GM19035 (cell line): Measurements from ENCODE around the gene SPPL3.

Experiments
- ATAC-seq: cut with Tn5 transposase; IDR thresholded peaks from one replicate; pipeline ENCODE4 v1.9.1; 2021; ENCODE audit not compliant: unreplicated experiment

SPPL3 gene

DNA sequence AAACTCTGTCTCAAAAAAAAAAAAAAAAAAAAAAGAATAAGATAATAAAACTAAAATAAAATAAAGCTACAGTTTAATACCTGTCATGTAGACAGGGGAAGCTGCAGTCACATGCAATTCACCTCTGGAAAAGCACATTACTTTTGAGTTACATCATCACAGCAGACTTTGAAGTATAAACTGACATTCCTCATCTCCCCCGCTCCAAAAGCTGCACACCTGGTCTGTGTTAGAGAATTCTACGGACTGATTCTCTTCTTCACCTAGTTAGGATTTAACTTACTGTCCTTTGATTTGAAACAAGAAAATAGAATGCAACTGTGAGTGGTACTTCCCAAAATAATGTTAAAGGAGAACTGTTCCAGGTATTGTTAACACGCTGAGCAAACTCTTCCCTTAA lies 25.1 kb downstream of the SPPL3 start:
- no peak for ATAC-seq

DNA sequence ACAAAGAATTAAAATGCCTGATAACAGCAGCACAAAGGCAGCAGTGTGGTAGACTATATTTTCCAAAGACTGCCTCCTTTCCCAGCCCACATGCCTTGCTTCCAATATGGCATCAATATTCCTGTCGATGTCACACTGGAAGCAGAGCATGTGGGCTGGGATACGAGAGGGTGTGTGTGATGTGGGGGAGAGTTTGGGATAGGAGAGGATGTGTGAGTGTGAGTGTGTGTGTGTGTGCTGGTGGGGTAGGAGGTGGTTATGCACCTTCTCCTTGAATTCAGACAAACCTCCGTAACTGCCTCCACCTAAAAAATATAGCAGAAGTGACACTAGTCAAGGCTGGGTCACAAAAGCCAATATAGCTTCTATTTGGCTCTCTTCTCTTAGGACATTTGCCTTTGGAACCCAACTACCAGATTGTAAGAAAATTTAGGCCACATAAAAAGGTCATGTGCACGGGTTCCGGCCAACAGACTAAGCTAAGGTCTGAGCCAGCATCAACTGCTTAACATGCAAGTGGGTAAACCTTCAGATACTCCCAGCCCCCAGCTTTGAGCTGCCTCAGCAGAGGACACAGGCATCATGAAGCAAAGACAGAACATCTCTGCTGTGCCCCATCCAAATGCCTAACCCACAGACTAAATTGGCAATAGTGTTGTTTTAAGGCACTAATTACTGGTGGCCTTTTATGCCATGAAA lies 29.5 kb downstream of the SPPL3 start:
- ATAC-seq: no peak

DNA sequence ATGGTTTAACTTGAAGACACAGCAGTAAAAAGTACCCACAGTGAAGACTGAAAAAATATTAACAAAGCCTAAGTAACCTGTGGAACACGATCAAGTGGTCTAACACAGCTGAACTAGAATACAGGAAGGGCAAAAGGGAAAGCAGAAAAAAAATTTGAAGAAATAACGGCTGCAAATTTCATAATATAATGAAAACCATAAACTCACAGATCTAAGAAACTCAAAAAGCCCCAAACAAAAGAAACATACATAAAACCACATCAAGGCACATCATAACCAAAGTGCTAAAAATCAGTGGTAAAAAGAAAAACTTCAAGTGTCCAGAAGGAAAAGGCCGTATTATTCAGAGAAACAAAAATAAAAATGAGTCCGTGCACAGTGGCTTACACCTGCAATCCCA lies 30.9 kb downstream of the SPPL3 start:
- ATAC-seq: no peak

DNA sequence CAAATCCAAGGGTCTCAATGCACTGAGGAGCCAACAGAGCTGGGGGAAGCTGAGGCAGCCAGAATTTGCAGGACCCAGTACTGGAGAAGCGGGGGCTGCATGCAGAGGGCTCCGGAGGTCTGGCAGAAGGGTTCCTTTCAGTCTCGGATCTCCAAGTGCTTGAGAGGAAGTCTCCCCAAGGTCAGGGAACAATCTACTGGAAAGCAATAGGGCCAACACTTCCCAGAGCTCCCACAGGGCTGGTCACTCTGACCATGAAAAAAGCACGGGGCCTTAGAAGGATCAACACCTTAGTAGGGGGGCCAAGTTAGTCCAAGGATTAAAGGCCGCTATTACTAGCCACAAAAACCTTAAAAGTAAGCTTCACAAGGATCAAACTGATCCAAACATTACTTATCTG lies 31.7 kb downstream of the SPPL3 start:
- no peak for ATAC-seq

DNA sequence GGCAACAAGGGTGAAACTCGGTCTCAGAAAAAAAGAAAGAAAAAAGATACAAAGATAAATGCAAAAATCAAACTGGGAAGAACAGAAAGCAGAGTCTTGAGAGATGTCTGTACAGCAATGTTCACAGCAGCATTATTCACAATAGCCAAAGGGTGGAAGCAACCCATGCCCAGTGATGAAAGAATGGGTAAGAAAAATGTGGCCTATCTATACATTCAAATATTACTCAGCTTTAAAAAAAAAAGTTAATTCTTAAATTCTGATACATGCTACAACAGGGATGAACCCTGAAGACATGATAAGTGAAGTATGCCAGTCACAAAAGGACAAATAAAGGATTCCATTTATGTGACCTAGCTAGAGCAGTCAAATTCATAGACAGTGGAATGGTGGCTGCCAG lies 33.7 kb downstream of the SPPL3 start:
- no peak for ATAC-seq

DNA sequence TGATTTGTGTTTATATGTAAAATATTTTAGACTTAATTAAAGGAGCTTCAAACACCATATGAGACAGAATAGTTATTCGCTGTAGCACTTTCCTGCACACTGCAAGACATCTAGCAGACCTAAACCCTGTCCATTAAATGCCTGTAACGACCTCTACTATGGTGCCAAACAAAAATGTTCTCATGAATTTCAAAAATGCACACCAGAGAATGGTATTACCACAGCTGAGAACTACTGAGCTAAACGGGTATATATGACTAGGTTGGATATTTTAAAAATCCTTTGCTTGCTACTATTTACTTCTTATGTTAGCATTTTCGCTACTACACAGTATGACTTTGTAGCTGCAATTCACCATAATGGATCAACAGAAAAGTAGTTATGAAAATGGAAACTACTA lies 34.8 kb downstream of the SPPL3 start:
- no peak for ATAC-seq

DNA sequence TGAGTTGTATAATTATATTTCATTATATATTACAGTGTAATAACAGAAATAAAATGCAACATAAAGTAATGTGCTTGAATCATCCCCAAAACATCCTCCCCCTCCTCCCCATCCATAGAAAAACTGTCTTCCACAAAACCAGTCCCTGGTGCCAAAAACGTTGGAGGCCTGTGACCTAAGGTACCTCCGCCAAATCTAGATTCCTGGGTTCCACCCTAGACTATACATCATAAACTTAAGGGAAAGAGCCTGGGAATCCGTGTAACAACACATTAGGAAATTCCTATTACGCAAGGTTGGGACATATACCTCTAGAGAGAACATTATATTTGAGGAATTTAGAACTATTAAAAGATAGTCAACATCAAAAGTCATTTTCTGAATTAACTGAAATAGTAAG lies 38.0 kb downstream of the SPPL3 start:
- ATAC-seq: no peak

DNA sequence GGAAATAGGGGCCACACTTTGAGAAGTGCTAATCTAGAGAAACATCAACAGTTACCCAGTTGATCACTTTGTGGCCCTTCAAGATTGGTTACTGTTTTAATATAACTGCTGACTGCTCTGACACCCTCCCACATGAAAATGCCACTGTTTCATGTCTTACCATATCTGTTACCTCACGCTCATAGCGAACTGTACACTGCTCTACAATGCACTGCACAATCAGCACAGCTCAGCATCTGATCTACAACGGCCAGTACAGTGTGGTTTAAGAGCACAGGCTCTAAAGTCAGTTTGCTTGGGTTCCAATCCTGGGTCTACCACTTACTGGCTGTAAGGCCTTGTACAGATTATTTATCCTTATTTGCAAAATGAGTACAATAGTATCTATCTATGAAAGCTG lies 39.1 kb downstream of the SPPL3 start:
- ATAC-seq: no peak

DNA sequence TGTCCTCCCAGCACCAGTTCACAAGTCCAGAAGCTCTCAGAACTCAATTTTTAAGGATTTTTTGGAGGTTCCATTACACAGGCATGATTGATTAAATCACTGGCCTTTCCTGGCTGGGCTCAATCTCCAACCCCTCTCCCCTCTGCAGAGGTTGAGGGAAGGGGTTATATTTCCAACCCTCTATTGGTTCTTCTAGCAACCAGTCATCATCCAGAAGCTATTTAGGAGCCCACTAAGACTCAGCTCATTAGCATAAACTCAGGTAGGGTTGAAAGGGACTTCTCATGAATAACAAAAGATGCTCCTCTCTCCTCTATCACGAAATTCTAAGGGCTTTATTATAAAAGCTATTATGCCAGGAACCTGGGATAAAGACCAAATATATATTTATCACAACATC lies 41.5 kb downstream of the SPPL3 start:
- ATAC-seq: no peak

DNA sequence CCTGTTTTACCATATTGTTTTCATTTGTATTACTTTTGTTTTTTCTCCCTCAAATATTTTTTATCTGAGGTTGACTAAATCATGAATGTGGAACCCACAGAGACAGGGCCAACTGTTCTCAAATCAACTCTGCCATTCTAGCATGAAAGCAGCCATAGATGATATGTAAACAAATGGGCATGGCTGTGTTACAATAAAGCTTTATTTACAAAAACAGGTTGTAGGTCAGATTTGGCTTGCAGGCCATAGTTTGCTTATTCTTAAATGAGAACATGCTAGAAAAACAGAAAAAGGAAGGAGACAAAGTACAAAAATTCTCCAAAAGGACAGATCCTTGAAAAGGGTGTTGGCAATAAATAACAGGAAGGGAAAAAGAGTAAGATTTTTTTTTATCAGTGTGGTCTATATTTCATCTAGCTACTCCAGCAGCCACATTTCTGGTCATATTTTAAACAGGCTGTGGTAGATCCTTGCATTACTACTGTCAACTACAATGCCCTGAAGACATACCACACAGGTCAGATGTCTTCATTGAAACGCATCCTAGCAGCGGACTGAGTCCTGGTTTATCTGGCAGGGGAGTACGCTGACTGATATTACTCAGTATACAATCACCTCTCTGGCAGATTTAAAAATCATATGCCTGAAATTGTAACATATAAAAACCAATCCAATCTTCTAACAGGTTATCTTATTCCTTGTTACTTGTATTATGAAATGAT lies 42.9 kb downstream of the SPPL3 start:
- ATAC-seq: no peak

DNA sequence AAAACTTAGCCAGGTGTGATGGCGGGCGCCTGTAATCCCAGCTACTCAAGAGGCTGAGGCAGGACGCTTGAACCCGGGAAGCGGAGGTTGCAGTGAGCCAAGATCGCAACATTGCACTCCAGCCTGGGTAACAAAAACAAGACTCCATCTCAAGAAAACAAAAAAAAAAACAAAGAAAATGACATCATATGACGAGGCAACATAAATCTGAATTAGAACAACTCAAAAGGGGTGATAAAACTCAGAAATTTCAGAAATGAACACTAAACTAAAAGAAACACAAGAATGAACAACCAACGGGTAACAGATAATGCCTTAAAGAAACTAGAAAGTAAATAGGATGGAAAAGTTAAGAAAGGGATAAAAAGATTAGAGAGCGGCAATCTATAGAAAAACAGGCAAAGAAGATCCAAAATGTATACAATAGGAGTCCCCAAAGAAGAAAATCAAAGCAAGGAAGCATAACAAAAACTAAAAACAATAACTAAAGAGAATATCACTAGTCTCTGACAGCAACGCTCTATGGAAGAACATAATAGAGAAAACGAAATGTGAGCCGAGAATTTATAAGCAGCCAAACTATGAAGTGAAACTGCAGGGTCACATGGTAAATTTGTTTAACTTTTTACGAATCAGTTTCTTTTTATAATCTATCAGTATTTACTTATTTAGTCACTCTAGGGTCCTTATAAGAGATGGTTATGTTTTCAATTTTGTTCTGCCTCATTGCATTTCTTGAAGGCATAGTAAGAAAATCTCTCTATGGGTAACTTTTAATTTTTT lies 45.7 kb downstream of the SPPL3 start:
- ATAC-seq: no peak

DNA sequence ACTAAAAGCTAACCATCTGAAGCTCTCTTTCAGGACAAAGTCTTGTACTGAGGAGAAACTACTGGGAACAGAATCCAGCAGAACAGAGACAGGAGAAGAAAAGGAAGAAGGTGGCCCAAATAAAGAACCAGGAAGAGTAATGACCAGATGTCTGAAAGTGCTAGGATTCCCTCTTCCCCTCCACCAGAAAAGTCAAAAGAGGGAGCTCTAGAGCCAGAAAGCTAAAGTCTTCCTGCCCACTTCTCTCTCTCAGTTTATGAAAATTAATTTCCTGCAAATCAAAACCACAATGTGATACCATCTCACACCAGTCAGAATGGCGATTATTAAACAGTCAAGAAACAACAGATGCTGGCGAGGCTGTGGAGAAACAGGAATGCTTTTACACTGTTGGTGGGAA lies 47.2 kb downstream of the SPPL3 start:
- ATAC-seq: no peak

DNA sequence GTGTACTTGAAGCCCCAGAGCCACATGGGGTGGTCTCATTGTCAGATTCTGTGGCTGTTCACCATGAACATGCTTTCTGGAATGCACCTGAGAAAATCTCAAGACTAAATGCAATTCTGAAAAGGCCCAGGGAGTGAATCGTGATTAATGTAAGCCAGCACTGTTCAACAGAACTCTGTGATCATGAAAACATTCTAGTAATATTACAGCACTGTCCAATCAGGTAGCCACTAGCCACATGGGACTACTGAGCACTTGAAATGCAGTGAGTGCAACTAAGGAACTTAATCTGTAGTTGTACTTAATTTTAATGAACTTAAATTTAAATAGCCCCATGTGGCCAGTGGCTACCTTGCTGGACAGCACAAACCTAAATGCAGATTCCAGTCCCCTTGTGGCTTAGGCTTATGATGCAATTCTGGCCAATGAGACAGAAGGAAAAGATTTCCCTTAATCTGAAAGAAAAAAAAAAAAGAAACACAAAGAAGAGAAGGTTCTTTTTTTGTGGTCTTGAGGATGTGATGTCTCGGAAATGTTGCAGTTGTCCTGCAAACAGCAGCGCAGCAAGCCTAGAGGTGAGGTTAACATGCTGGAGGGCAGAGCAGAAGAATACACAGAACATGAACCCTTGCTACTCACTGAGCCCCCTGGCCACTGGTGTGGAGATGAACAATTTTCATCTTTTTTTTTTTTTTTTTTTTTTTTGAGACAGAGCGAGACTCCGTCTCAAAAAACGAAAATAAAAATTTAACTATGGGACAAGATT lies 48.2 kb downstream of the SPPL3 start:
- no peak for ATAC-seq

DNA sequence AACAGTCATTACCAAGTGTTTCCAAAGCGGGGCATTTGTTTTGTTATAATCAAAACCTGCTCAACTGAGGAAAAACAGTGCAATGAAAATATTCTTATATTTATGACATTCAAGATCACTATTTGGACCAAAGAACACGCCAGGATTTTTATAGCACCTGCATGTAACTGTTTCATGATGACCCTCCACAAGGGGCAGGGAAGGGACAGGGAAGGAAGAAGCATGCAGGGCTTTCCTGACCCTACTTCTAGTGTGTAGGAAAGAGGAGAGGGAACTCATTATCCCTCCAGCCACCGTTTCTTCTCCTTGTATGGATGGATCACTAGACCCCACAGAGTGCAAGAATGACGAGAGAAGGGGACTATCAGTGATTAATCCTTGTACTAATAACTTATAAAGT lies 49.4 kb downstream of the SPPL3 start:
- no peak for ATAC-seq

DNA sequence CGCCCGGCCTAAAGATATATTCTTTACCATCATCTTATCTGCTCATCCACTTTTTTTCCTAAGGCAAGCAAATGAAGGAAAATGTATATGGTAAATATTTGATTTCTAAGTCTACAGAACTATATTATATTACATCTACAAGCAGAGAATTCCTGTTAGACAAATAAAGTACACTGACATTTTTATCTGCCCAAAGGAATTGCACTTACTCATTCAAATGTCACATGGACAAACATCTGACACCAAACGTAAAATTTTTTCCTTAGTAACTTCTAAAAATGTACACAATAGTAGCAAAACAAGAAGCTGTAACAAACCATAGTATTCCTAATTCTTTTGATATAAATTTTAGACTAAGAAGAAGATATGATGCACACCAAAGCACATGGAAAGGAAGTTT lies 51.0 kb downstream of the SPPL3 start:
- no peak for ATAC-seq

DNA sequence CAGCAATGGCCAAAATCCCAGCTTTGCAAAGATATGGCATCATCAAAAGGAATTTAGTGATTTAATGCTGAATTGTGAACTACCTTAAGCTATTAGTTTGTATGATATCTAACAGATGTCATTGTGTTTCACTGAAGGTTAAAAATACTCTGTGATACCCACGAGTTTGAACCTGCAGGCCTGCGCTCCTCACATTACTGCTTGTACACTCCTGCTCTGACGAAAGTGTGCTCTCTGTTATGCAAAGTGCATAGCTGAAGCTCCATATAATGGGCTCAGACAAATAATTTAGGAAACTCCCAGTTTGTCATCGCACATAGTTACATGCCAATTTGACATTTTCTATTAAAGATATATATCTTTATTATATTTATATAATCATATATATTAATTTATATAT lies 52.2 kb downstream of the SPPL3 start:
- no peak for ATAC-seq

DNA sequence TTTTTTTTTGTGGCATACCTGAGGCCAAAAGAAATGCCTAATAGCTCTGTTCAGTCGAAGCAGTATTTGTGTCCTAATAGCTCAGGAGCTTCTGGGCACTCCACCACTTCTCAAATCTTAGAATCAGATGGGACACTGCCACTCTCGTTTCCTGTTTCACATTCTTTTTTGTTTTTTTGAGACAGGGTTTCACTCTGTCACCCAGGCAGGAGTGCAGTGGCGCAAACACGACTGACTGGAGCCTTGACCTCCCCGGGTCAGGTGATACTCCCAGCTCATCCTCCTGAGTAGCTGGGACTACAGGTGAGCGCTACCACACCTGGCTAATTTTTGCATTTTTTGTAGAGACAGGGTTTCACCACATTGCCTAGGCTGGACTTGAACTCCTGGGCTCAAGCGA lies 52.7 kb downstream of the SPPL3 start:
- no peak for ATAC-seq

DNA sequence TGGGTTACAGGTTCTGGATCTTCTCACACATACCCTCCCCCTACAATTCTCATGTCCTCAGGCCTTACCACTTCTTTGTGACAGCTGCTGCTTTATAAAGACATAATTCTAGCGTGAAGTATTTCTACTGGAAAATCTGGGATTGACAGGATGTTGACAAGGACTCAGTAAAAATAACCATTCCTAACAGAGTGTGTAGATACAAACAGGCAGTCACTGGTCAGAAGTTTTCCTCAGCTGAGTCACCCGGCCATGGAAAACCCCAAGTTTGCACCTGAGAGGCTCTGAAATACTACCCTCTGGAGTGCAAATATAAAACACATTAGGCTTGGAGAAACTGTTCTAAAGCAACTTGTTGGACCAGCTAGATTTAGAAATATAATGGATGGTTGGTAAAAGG lies 54.4 kb downstream of the SPPL3 start:
- no peak for ATAC-seq

DNA sequence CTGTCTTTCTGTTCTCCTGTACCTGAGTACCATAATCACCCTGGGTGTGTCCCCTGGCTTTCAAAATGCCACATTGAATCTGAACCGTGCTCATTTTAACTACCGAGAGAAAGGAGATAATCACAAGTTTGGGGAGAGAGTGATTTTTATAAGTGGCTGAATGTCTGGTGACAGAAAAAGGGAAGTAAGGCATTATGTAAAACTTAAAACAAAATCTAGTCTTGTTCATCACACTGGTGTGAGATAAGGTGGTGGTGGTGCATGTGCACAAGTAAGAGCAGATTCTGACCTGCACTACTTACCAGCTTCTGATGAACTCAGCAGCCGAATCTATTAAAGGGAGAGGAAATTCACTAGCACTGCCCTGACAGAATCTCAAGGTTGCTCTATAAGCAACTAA lies 56.3 kb downstream of the SPPL3 start:
- ATAC-seq: no peak

DNA sequence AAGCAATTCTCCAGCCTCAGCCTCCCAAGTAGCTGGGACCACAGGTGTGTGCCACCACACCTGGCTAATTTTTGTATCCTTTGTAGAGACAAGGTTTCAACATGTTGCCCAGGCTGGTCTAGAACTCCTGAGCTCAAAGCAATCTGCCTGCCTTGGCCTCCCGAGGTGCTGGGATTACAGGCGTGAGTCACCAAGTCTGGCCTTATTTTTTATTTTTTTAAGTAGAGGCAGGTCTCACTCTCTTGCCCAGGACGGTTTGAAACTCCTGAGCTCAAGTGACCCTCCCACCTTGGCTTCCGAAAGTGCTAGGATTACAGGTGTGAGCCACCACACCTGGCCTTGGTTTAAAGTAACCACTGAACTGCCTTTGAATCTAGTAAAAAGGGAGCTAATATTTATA lies 56.8 kb downstream of the SPPL3 start:
- ATAC-seq: no peak

DNA sequence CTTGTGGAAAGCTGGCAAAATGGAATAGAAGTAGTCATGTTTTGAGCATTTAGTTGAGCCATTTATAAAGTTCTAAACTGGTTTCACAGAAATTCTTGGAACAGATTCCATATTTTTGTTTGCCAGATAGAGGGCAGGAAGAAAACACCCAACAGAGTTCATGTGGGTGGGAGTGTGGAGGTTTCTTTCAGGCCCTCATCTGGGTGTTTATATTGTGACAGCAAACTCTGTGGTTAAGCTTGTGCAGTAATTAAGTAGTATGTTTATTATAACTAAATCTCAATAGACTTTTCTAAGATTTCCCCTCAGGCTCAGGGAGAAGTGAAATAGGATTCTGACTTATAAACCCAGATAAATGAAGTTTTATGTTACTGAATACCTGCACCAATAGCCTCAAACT lies 57.4 kb downstream of the SPPL3 start:
- ATAC-seq: no peak
